ENCODE data around the gene FADS1. TPM values are rescaled to one million over a fixed set of nuclear protein-coding genes. Genes with fewer than 3 reads are reported as not detected.

FADS1 gene
- total and polyA plus RNA-seq, 2 of the 8 experiments (the other 6 are each of a cell fraction or from before 2014, with no cell fraction given) = 115 to 141 TPM

DNA sequence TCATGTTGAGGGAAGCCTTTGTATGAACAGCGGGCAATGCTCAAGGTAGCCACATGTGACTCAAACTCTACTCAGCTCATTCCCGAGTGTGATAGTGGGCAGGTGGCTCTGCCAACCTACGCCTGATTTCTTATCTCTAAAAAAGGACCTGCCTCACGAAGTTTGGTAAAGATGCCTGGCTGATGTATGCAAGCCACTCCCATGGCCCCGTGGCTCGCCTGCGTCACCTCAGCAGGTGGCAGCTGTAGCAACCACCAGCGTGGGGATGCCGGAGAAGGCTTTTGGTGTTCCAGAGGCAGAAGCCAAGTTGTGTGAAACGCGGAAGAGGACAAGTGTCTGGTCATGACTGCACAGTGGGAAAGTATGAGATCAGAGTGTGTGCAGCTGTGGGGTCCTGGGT lies 16.7 kb upstream of the FADS1 start (continued):
- TF ChIP-seq, protein P1, sequence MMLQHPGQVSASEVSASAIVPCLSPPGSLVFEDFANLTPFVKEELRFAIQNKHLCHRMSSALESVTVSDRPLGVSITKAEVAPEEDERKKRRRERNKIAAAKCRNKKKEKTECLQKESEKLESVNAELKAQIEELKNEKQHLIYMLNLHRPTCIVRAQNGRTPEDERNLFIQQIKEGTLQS (IDR thresholded peaks at IDR 0.05; ENCODE audit: insufficient read depth, low read depth, low read length) = no peak
- TF ChIP-seq BCL11A (IDR thresholded peaks at IDR 0.05; ENCODE audit: low read depth in 2 of 2, low read length in 2 of 2) = no peak
